OCI-LY7 (cell line): ENCODE results near the gene SLC25A33.

Experiments
- EZH2phosphoT487 ChIP-seq: fragments of 200-600 bp; sonication (generic); IDR thresholded peaks from 2 replicates; pipeline ENCODE4 v1.6.1; 2018; ENCODE audit warnings: low read depth, borderline replicate concordance, mild to moderate bottlenecking, mixed run types, antibody characterized with exemption, low read length, moderate library complexity, mixed read lengths
- TF ChIP-seq, protein P1 (sequence below): fragments of 200-600 bp; sonication (generic); conservative IDR thresholded peaks from 2 replicates; pipeline ENCODE4 v1.5.1; 2014; ENCODE audit warnings: mild to moderate bottlenecking, antibody characterized with exemption, low read length, moderate library complexity, mixed read lengths

- TF ChIP-seq, protein P1, sequence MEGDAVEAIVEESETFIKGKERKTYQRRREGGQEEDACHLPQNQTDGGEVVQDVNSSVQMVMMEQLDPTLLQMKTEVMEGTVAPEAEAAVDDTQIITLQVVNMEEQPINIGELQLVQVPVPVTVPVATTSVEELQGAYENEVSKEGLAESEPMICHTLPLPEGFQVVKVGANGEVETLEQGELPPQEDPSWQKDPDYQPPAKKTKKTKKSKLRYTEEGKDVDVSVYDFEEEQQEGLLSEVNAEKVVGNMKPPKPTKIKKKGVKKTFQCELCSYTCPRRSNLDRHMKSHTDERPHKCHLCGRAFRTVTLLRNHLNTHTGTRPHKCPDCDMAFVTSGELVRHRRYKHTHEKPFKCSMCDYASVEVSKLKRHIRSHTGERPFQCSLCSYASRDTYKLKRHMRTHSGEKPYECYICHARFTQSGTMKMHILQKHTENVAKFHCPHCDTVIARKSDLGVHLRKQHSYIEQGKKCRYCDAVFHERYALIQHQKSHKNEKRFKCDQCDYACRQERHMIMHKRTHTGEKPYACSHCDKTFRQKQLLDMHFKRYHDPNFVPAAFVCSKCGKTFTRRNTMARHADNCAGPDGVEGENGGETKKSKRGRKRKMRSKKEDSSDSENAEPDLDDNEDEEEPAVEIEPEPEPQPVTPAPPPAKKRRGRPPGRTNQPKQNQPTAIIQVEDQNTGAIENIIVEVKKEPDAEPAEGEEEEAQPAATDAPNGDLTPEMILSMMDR = no peak
- no peak for TF ChIP-seq EZH2phosphoT487
Observed at GRCh38 chr1:9538669-9539164, 548 bp upstream of the SLC25A33 start.
